ENCODE data around the gene DNTTIP2. TPM values are rescaled to one million over a fixed set of nuclear protein-coding genes. Genes with fewer than 3 reads are reported as not detected.

DNTTIP2 gene
- total RNA-seq, 1 experiment from 2014 or later, result 39.9 TPM

- no peak overlapping the region for H3K4me3 ChIP-seq (ENCODE audit: low read depth, low read length)
- Mint-ChIP-seq H3K4me1 (ENCODE audit: low read depth, unreplicated experiment) (peaks cover 6% of the 10 kb centered on the region), H3K27me3 (ENCODE audit: insufficient read depth, unreplicated experiment) (no peaks in the 10 kb centered on the region), H3K36me3 (ENCODE audit: insufficient read depth, unreplicated experiment) (peaks cover 6% of the 10 kb centered on the region), H3K9me3 (ENCODE audit: unreplicated experiment) (no peaks in the 10 kb centered on the region), H3K27ac (ENCODE audit: unreplicated experiment) (no peak overlapping the region), H3K4me3 (ENCODE audit: unreplicated experiment) (no peak overlapping the region)
- H3K27me3 ChIP-seq (replicated peaks; ENCODE audit: control insufficient read depth, insufficient read depth, low read length), result no peaks in the 10 kb centered on the region
- no peaks in the 10 kb centered on the region for H3K4me1 ChIP-seq
- BruUV-seq (replicated peaks), result no TSS peak
- ChIA-PET POLR2A (no interaction called here), CTCF (no interaction called here)
- no peak for TF ChIP-seq CTCF (IDR thresholded peaks at IDR 0.05; ENCODE audit: insufficient read depth in 1 of 2, low read depth in 1 of 2, low read length in 1 of 2, severe bottlenecking in 1 of 2, unreplicated experiment in 1 of 2)
- no peaks in the 10 kb centered on the region for H3K9me3 ChIP-seq
- no peaks in the 10 kb centered on the region for H3K36me3 ChIP-seq (ENCODE audit: control insufficient read depth, insufficient read depth, low read length)
- DNase-seq, result no peak
- intact Hi-C loops (cut with micrococcal nuclease; ENCODE audit: unreplicated experiment), result no loop called here
Observed at GRCh38 chr1:93888900-93889299, 9.9 kb upstream of the DNTTIP2 start.

GRCh38 chr1:93882269-93882668 lies 3.3 kb upstream of the DNTTIP2 start:
- Histone ChIP-seq H3K9me3 (no peaks in the 10 kb centered on the region), H3K4me3 (ENCODE audit: low read depth, low read length) (no peak overlapping the region), H3K4me1 (no peaks in the 10 kb centered on the region), H3K27me3 (replicated peaks; ENCODE audit: control insufficient read depth, insufficient read depth, low read length) (no peaks in the 10 kb centered on the region), H3K36me3 (ENCODE audit: control insufficient read depth, insufficient read depth, low read length) (no peaks in the 10 kb centered on the region)
- CTCF ChIA-PET, result no interaction called here
- no peaks in the 10 kb centered on the region for H3K9me3 Mint-ChIP-seq (ENCODE audit: unreplicated experiment)
- peaks cover 7% of the 10 kb centered on the region for H3K4me1 Mint-ChIP-seq (ENCODE audit: low read depth, unreplicated experiment)
- no peak for DNase-seq
- H3K27ac Mint-ChIP-seq (ENCODE audit: unreplicated experiment), result no peak overlapping the region
- H3K4me3 Mint-ChIP-seq (ENCODE audit: unreplicated experiment), result no peak overlapping the region
- POLR2A ChIA-PET, result no interaction called here
- intact Hi-C loops (cut with micrococcal nuclease; ENCODE audit: unreplicated experiment), result no loop called here
- TF ChIP-seq CTCF (IDR thresholded peaks at IDR 0.05; ENCODE audit: insufficient read depth in 1 of 2, low read depth in 1 of 2, low read length in 1 of 2, severe bottlenecking in 1 of 2, unreplicated experiment in 1 of 2), result no peak
- BruUV-seq (replicated peaks), result no TSS peak
- H3K36me3 Mint-ChIP-seq (ENCODE audit: insufficient read depth, unreplicated experiment), result peaks cover 14% of the 10 kb centered on the region
- no peaks in the 10 kb centered on the region for H3K27me3 Mint-ChIP-seq (ENCODE audit: insufficient read depth, unreplicated experiment)

GRCh38 chr1:93880731-93881130 lies 1.7 kb upstream of the DNTTIP2 start:
- H3K27ac Mint-ChIP-seq (ENCODE audit: unreplicated experiment), result no peak overlapping the region
- no peak overlapping the region for H3K4me3 ChIP-seq (ENCODE audit: low read depth, low read length)
- peaks cover 17% of the 10 kb centered on the region for H3K4me1 Mint-ChIP-seq (ENCODE audit: low read depth, unreplicated experiment)
- no peak overlapping the region for H3K4me3 Mint-ChIP-seq (ENCODE audit: unreplicated experiment)
- H3K27me3 Mint-ChIP-seq (ENCODE audit: insufficient read depth, unreplicated experiment), result no peaks in the 10 kb centered on the region
- no peaks in the 10 kb centered on the region for H3K27me3 ChIP-seq (replicated peaks; ENCODE audit: control insufficient read depth, insufficient read depth, low read length)
- intact Hi-C loops (cut with micrococcal nuclease; ENCODE audit: unreplicated experiment), result no loop called here
- POLR2A ChIA-PET, result no interaction called here
- peaks cover 28% of the 10 kb centered on the region for H3K36me3 Mint-ChIP-seq (ENCODE audit: insufficient read depth, unreplicated experiment)
- DNase-seq, result no peak
- CTCF ChIA-PET, result no interaction called here
- no peak for TF ChIP-seq CTCF (IDR thresholded peaks at IDR 0.05; ENCODE audit: insufficient read depth in 1 of 2, low read depth in 1 of 2, low read length in 1 of 2, severe bottlenecking in 1 of 2, unreplicated experiment in 1 of 2)
- no peaks in the 10 kb centered on the region for H3K9me3 ChIP-seq
- no peaks in the 10 kb centered on the region for H3K36me3 ChIP-seq (ENCODE audit: control insufficient read depth, insufficient read depth, low read length)
- H3K9me3 Mint-ChIP-seq (ENCODE audit: unreplicated experiment), result no peaks in the 10 kb centered on the region
- H3K4me1 ChIP-seq, result no peaks in the 10 kb centered on the region
- no TSS peak for BruUV-seq (replicated peaks)

Data from Caco-2 (cell line).